Middle frontal gyrus (tissue), 1 donor: ENCODE results near the gene RAB34.
"Not testable (repeated sequence)": the region's sequence is repeated elsewhere in the genome, so short reads cannot be mapped to it uniquely, and the experiment has no call there.

Source experiments
- DNase-seq: peaks from one replicate; pipeline ENCODE4 v3.0.0-alpha.2; 2015; ENCODE audit warnings: low spot score; ENCODE audit errors: extremely low spot score

RAB34 gene

GRCh38 chr17:28746611-28747050 lies 29.0 kb upstream of the RAB34 start:
- DNase-seq = no peak

- DNase-seq = no peak
These were observed 28.2 kb upstream of the RAB34 start for GRCh38 chr17:28745786-28746411.

GRCh38 chr17:28744972-28745785 lies 27.5 kb upstream of the RAB34 start:
- DNase-seq = peak; percentile 75

GRCh38 chr17:28744104-28744971 lies 26.7 kb upstream of the RAB34 start:
- no peak for DNase-seq

- peak; percentile 63 for DNase-seq
These were observed 25.8 kb upstream of the RAB34 start, which contains the start of gene TRAF4 for GRCh38 chr17:28743243-28744103. Gene TRAF4 (plus strand): TSS chr17:28744011. CDS start chr17:28744113, 102 bp downstream.

- DNase-seq = no peak
These were observed 24.0 kb upstream of the RAB34 start for GRCh38 chr17:28741358-28742349.

- DNase-seq = no peak
These were observed 23.0 kb upstream of the RAB34 start for GRCh38 chr17:28740406-28741357.

- no peak for DNase-seq
These were observed 21.2 kb upstream of the RAB34 start for GRCh38 chr17:28738680-28739384.

- no peak for DNase-seq
These were observed 20.4 kb upstream of the RAB34 start for GRCh38 chr17:28737770-28738679.

GRCh38 chr17:28737316-28737715 lies 19.6 kb upstream of the RAB34 start:
- no peak for DNase-seq

- DNase-seq = not testable (repeated sequence)
These were observed 18.5 kb upstream of the RAB34 start for GRCh38 chr17:28735913-28736769.

- DNase-seq = no peak
These were observed 17.6 kb upstream of the RAB34 start for GRCh38 chr17:28735242-28735722.

- DNase-seq = no peak
These were observed 17.1 kb upstream of the RAB34 start for GRCh38 chr17:28734712-28735241.

GRCh38 chr17:28733346-28733745 lies 15.7 kb upstream of the RAB34 start:
- DNase-seq = no peak

GRCh38 chr17:28729950-28730330 lies 12.3 kb upstream of the RAB34 start:
- DNase-seq = no peak
